HepG2 (cell line): ENCODE data around the gene TWNK. TPM values are rescaled to one million over a fixed set of nuclear protein-coding genes. Genes with fewer than 3 reads are reported as not detected.

Experiments
- AHDC1 ChIP-seq: sonication (generic); formaldehyde crosslinking; IDR thresholded peaks from 2 replicates; pipeline ENCODE4 v1.5.1; 2020; ENCODE audit warnings: mild to moderate bottlenecking, missing genetic modification reagents, borderline replicate concordance
- ATF3 ChIP-seq: sonication (generic); formaldehyde crosslinking; IDR thresholded peaks from 2 replicates; pipeline ENCODE4 v1.4.0; 2020; ENCODE audit warnings: missing genetic modification reagents
- CBX2 ChIP-seq, 2 experiments: fragments of 200-600 bp in 1 of 2; sonication (generic); formaldehyde crosslinking in 1 of 2; IDR thresholded peaks; 2 replicates each; pipeline versions ENCODE4 v1.7.0 to v1.8.1; 2018 to 2022; ENCODE audit warnings: low read depth in 2 of 2, low read length in 1 of 2, mild to moderate bottlenecking in 1 of 2, missing genetic modification reagents in 1 of 2
- CHCHD3 ChIP-seq: sonication (generic); formaldehyde crosslinking; IDR thresholded peaks from 2 replicates; pipeline ENCODE4 v1.8.0; 2022; ENCODE audit warnings: mild to moderate bottlenecking, missing genetic modification reagents, moderate library complexity
- DNMT3B ChIP-seq: conservative IDR thresholded peaks from 2 replicates; pipeline ENCODE4 v1.6.1; 2016; ENCODE audit warnings: missing biosample characterization, control low read depth
- EZH2 ChIP-seq: conservative IDR thresholded peaks from 2 replicates; pipeline ENCODE4 v1.6.1; 2012; ENCODE audit warnings: mild to moderate bottlenecking, low read depth, low read length, moderate library complexity
- LBX2 ChIP-seq: sonication (generic); formaldehyde crosslinking; IDR thresholded peaks from 2 replicates; pipeline ENCODE4 v1.5.0; 2020; ENCODE audit warnings: missing genetic modification reagents, mild to moderate bottlenecking, borderline replicate concordance
- MATR3 ChIP-seq: sonication (generic); formaldehyde crosslinking; IDR thresholded peaks from 2 replicates; pipeline ENCODE4 v1.4.0; 2020; ENCODE audit warnings: missing genetic modification reagents
- MIER3 ChIP-seq: IDR thresholded peaks from 2 replicates; pipeline ENCODE4 v1.6.1; 2016; ENCODE audit warnings: missing compliant biosample characterization, borderline replicate concordance
- MNT ChIP-seq: fragments of 450-650 bp; IDR thresholded peaks from 2 replicates; pipeline ENCODE4 v1.6.1; 2016
- NFRKB ChIP-seq: fragments of 450-650 bp; IDR thresholded peaks from 2 replicates; pipeline ENCODE4 v1.6.1; 2017
- PAF1 ChIP-seq: IDR thresholded peaks from 2 replicates; pipeline ENCODE4 v1.6.1; 2016; ENCODE audit warnings: missing genetic modification reagents, missing compliant biosample characterization
- PBX2 ChIP-seq: IDR thresholded peaks from 2 replicates; pipeline ENCODE4 v1.6.1; 2016; ENCODE audit warnings: control low read depth
- POLR2AphosphoS2 ChIP-seq: IDR thresholded peaks from 2 replicates; pipeline ENCODE4 v1.6.1; 2011; ENCODE audit warnings: low read depth, low read length, improper control_type of control experiment
- SMAD3 ChIP-seq: sonication (generic); formaldehyde crosslinking; IDR thresholded peaks from 2 replicates; pipeline ENCODE4 v1.4.0; 2020; ENCODE audit warnings: missing genetic modification reagents
- ZNF280B ChIP-seq: sonication (generic); formaldehyde crosslinking; IDR thresholded peaks from 2 replicates; pipeline ENCODE4 v1.5.0; 2020; ENCODE audit warnings: missing genetic modification reagents, mild to moderate bottlenecking, borderline replicate concordance
- ZNF616 ChIP-seq: sonication (generic); formaldehyde crosslinking; IDR thresholded peaks from 2 replicates; pipeline ENCODE4 v1.5.0; 2020; ENCODE audit warnings: low read depth, mild to moderate bottlenecking, missing genetic modification reagents
- ZNF670 ChIP-seq: sonication (generic); formaldehyde crosslinking; IDR thresholded peaks from 2 replicates; pipeline ENCODE4 v1.8.0; 2022; ENCODE audit warnings: mild to moderate bottlenecking, missing genetic modification reagents, borderline replicate concordance
- polyA plus RNA-seq, 8 experiments: library from polyadenylated mRNA; depleted of rRNA in 3 of 8; stranded (reverse) in 7 of 8; unstranded in 1 of 8; fragments of >200 nt; fragmentation: Illumina TruSeq in 4 of 8; extraction: Trizol in 4 of 8; gene quantifications; 2 replicates each; pipeline versions ENCODE4 v1.2.1 to v1.2.3, GENCODE V29; 2011 to 2016; ENCODE audit warnings: low read depth in 4 of 8, missing spikeins in 1 of 8, mixed read lengths in 1 of 8; ENCODE audit not compliant: insufficient read depth in 1 of 8
- total RNA-seq, 5 experiments: library from RNA; depleted of rRNA; stranded (reverse); fragments of >200 nt; fragmentation: Illumina TruSeq; extraction: Trizol; gene quantifications; 2 replicates each; pipeline ENCODE4 v1.2.3, GENCODE V29; 2016; ENCODE audit warnings: low read depth in 1 of 5

The TWNK gene
- total and polyA plus RNA-seq, 2 of the 13 experiments (the other 11 are each of a cell fraction or from before 2014, with no cell fraction given) = 10.7 to 16.5 TPM

DNA sequence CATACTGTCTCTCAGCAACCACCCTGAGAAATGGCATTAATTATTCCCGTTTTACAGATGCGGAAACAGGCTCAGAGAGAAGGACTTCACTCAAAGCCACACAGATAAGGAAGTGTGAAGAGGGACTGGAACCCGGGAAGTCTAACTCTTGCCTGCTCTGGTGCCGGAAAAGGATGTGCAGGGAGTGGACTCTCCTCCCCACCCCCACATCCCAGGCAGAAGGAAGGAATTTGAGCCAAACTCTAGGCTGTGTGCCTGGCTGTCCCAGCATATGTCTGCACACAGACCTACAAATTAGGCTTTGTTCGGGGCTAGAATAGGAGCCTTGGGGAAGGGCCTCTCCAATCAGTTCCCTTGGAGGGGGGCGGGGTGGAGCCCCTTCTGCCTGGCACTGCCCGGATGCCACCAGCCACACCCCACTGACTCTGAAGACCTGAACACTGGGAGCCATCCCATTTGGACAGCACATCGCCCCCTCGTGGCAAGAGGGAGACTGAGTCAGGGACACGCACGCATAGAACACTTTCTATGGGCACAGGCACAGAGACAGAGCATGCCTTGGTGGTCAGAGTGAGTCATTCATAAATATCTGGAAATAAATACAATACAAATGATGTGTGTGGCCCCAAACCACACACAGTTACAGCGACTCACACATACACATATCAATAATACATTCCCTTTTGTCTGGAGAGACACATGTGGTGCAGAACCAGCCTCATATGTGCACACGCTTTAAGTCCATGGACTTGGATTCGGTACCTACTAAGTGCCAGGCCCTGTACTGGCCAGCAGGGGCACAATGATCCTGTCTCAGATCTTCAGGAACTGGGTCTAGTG lies 25.4 kb downstream of the TWNK start (continued):
- TF ChIP-seq ZNF670 (no peak), PAF1 (CRISPR knock-in tag) (no peak), CBX2 (IDR thresholded peaks at IDR 0.05; ENCODE audit: low read depth, low read length) (no peak), CBX2 (CRISPR knock-in tag; IDR thresholded peaks at IDR 0.05; ENCODE audit: low read depth) (no peak), MATR3 (no peak), POLR2AphosphoS2 (no peak), NFRKB (no peak), MNT (0 out of 2 replicates have a peak, but pooled peaks have one; percentile 7), ZNF616 (CRISPR knock-in tag) (no peak), PBX2 (CRISPR knock-in tag) (no peak), LBX2 (CRISPR knock-in tag) (no peak), DNMT3B (CRISPR knock-in tag) (0 out of 2 replicates have a peak, but pooled peaks have one; percentile 22), SMAD3 (CRISPR knock-in tag) (0 out of 2 replicates have a peak, but pooled peaks have one; percentile 19), ZNF280B (CRISPR knock-in tag) (no peak), ATF3 (CRISPR knock-in tag) (no peak), AHDC1 (CRISPR knock-in tag) (no peak), MIER3 (CRISPR knock-in tag) (peak; percentile 14; the same call in 1 of the 2 replicates), CHCHD3 (CRISPR knock-in tag) (no peak), EZH2 (no peak)
